ENCODE results near the gene ZFP3.

DNA sequence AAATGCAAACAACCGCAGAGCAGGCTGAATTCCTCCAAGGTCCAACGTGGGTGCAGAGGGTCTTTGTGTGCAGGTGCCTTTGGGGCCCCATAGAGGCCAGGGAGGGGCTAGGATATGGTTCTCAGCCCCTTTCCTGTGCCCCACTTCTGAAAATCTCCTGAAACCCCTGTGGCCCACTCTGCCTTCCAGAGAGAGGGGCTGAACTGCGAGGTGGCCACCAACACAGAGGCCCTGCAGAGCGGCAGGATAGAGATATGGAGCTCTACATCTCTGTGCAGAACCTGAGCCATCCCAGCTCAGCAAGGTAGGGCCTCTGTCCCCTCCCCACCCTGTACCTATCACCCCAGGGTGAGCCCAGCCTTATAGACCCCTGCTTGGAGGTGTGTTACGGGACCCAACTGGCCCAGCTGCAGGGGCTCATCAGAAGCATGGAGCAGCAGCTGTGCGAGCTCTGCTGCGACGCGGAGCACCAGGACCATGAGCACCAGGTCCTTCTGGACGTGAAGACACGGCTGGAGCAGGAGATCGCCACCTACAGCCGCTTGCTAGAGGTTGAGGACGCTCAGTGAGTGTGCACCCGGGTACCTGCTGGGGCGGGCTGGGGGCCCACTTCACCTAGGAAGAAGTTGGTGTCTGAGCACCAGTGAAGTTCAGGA, 43.0 kb downstream of the ZFP3 start:
- TF ChIP-seq CTCF (IDR thresholded peaks at IDR 0.05; ENCODE audit: borderline replicate concordance, extremely low read depth, low read length, poor library complexity, severe bottlenecking), result no peak
- no peak for TF ChIP-seq EZH2 (IDR thresholded peaks at IDR 0.05; ENCODE audit: borderline replicate concordance, low read depth, low read length, severe bottlenecking)

Data from DND-41 (cell line).